GM12865 (cell line): Measurements from ENCODE around the gene MTERF1.

ENCODE experiments used
- DNase-seq: peaks from one replicate; pipeline ENCODE4 v3.0.0; 2010; ENCODE audit warnings: low read depth
- H3K4me3 ChIP-seq: 2 replicates; pipeline ENCODE4 v1.5.1; 2011; ENCODE audit warnings: mild to moderate bottlenecking, low read depth, low read length, control low read depth
- CTCF ChIP-seq: IDR thresholded peaks from 2 replicates; pipeline ENCODE4 v1.5.1; 2011; ENCODE audit warnings: low read length, control low read depth, low read depth, inconsistent platforms; ENCODE audit not compliant: insufficient read depth; ENCODE audit errors: missing control alignments

The MTERF1 gene

GRCh38 chr7:91835826-91836368 lies 44.6 kb downstream of the MTERF1 start:
- no peak for DNase-seq
- no peak for TF ChIP-seq CTCF
- no peak overlapping the region for H3K4me3 ChIP-seq

- H3K4me3 ChIP-seq = no peak overlapping the region
- no peak for TF ChIP-seq CTCF
- DNase-seq = no peak
Observed at GRCh38 chr7:91835091-91835825, 45.2 kb downstream of the MTERF1 start.

- TF ChIP-seq CTCF = no peak
- no peak overlapping the region for H3K4me3 ChIP-seq
- no peak for DNase-seq
Observed at GRCh38 chr7:91832493-91833045, 47.9 kb downstream of the MTERF1 start.

- no peak for TF ChIP-seq CTCF
Observed at GRCh38 chr7:91827169-91827568, 53.3 kb downstream of the MTERF1 start.

GRCh38 chr7:91826377-91826776 lies 54.1 kb downstream of the MTERF1 start:
- no peak for DNase-seq
- TF ChIP-seq CTCF = no peak
- no peak overlapping the region for H3K4me3 ChIP-seq

More at GRCh38 chr7:91827169-91827568, 53.3 kb downstream of the MTERF1 start:
- H3K4me3 ChIP-seq = no peak overlapping the region
- DNase-seq = no peak

- TF ChIP-seq CTCF = no peak
- no peak for DNase-seq
- no peak overlapping the region for H3K4me3 ChIP-seq
Observed at GRCh38 chr7:91824201-91824600, 56.3 kb downstream of the MTERF1 start.
